Measurements from ENCODE around the gene TNNT2.

TNNT2 gene

GRCh38 chr1:201354901-201355295, 22.6 kb downstream of the TNNT2 start:
- no peak for DNase-seq

GRCh38 chr1:201354151-201354900, 23.2 kb downstream of the TNNT2 start:
- DNase-seq, result no peak

- no peak for DNase-seq
Measured at GRCh38 chr1:201353186-201353940, 24.1 kb downstream of the TNNT2 start.

DNA sequence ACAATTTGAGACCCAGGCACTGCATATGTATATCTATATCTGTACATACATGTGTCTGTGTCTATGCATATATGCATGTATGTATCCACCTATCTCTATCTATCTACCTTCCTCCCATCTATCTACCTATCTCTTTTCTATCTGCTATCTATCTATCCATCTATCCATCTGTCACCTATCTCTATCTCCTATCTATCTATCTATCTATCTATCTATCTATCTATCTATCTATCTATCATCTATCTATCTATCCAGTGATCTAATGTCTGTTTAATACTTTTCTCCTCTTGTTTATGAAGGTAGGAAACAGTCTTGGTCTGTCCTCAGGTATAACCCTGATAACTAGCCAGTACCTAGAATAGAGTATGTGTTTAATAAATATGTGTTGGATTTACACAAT, 25.9 kb downstream of the TNNT2 start:
- no peak for DNase-seq

DNA sequence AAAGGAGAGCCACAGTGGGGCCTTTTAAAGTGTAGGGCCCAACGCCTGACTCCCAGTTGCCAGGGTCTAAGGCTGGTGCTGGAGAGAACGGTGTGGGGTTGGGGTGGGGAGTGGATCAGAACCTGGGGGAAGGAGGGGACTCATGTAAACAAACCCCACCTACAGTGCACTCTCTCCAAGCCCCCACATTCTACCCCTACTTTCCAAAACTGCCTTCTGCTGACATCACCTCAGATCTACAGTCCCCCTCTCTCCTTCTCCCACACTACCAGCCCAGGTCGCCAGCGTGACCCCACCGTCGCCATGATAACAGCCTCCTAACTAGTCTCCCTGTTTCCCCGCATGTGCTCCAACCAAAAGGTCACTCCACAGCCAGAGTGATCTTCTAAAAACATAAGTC, 26.6 kb downstream of the TNNT2 start:
- DNase-seq, result no peak

DNA sequence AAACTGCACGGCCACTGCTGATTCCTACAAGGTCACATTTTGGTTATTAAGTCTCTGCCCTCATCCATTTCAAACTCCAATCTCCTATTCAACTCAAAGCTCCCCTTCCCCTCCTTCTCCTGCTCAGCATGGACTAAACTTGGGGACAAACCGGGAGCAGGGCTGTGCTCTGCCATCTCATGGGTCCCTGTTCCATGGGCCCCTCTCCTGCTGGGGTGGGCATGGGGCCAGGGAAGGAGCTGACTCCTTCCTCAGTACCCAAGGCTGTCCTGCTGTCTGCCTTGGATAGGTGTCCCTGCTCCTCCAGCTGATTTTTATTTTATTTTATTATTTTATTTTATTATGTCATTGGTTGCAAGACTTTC, 27.1 kb downstream of the TNNT2 start:
- DNase-seq, result no peak

DNA sequence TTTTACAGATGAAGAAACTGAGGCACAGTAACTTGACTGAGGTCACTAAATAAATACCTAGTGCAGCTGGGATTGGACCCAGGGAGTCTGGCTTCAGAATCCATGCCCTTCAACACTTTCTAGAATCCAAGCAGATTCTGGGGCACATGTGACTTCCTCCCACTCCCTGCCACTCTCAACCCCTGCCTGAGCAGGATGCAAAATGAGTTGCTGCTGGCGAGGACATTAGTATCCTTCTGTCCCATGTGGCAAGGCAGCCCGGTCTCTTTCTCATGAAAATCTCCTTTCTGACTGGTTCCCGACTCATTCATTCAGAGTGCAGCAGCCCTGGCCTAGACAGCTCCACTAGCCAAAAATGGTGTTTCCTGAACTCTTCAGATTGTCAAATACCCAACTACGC, 28.4 kb downstream of the TNNT2 start:
- no peak for DNase-seq

DNA sequence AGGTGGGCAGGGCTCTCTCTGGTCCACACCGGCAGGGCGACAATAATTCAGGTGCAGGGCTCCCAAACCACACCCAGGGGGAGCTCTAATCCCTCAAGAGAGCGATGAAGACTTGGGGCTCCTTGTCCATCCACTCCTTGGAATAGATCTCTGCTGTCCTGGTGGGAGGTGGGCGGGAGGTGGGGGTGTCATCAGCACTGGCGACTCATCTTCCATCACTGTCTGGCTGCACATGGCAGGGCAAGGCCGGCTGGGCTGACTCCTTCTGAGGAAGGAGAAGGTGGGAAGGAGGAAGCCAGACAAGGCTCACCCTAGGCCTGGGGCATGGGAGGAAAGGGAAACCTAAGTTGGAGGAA, 29.3 kb downstream of the TNNT2 start:
- no peak for DNase-seq

DNA sequence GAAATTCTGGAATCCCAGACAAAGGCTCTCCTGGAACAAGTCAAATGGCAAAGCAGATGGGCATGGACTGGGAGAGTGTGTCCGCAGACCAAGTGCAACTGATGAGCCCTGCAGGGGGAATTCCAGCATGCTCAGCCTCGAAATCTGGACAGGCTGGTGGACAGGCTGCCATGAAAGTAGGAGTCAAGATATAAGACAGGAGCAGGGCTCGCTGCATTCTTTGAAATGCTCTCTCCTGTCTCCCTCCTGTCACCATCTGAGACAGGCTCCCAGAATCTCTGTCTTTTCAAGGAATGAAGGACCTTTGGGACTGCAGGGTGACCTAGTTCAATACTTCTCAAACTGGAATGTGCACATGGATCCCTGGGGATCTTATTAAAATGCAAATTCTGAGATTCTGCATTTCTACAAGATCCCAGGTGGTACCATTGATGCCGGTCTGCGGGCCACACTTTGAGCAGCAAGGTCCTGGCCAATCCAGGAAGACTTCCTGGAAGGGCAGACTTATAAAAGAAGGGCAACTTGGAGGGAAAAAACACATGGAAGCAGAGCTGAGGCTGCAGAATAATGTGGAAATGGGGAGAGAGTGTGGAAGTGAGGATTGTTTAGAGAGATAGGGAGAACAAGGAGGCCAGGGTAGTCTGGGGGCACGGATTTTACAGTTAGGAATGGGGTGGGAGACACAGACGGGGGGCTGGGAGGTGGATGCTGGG, 29.8 kb downstream of the TNNT2 start:
- no peak for DNase-seq

DNA sequence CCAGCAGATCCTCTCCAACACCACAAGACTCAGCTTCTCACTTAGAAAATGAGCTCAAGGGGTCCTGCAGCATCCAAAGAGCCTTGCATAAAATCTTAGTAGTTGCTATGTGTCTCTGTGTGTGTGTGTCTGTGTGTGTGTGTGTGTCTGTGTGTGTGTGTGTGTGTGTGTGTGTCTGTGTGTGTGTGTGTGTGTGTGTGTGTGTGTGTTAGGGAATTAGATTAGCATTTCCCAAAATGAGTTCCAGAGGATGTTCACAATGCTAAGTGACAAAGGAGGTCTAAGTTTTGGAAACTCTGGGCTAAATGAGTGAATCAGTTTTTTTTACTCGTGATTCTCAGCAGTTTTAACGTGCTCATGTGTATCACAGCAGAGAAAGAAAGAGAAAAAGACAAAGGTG, 30.5 kb downstream of the TNNT2 start:
- DNase-seq, result no peak

GRCh38 chr1:201346337-201346939, 31.0 kb downstream of the TNNT2 start:
- DNase-seq, result no peak

- DNase-seq, result no peak
Measured at GRCh38 chr1:201345081-201345355, 32.5 kb downstream of the TNNT2 start.

DNA sequence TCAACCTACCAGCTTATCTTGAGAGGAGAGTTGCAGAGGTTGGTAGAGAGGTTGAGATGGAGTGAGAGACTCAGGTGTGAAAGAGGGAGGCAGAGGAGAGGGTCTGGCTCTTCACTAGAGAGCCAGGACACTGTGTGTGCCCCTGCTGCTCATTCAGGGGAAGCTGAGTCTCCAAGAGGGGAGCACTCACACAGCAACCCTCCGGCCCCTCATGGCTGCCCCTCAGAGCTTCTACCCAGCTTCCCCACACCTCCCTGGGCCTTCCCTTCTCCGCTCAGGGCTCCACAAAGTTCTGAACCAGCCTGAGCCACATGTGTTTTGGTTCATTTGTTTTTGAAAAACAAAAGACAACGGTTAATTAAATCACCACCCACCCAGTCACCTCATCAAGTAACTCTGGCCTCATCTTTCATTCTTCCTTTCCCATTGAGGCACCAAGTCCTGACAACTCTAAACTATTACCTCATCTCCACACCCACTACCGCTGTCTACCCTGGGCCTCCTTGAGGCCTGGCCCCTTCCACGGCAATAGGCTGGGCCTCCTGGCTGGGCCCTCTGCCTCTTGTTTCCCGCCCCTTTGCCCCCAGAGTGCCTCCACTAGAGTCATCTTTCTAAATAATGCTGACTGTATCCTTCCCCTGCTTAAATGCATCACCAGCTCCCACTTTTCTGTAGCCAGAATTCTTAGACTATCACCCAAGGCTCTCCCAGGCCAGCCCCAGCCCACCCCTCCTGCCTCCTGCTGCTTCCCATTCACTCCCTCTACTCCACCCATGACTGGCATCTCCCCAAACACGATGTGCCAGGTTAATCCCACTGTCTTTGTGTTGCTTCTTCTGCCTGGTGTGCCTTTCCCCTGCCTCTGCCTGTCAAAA, 33.0 kb downstream of the TNNT2 start:
- DNase-seq, result no peak

DNA sequence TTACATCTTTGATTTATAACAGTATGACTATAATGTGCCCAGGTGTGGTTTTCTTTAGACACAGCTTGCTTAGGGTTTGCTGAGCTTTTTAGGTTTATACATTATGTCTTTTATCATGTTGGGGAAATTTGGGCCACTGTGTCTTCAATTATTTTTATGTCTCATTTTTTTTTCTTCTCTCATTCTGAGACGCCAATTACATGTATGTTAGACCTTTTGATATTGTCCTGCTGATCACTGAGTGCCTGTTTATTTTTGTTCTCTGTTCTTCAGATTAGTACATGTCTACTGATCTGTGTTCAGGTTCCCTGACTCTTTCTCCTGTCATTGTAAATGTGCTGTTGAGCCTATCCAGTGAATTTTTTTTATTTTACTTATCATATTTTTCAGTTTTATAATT, 36.1 kb downstream of the TNNT2 start:
- DNase-seq, result no peak

GRCh38 chr1:201336711-201337450, 40.6 kb downstream of the TNNT2 start:
- DNase-seq, result no peak

DNA sequence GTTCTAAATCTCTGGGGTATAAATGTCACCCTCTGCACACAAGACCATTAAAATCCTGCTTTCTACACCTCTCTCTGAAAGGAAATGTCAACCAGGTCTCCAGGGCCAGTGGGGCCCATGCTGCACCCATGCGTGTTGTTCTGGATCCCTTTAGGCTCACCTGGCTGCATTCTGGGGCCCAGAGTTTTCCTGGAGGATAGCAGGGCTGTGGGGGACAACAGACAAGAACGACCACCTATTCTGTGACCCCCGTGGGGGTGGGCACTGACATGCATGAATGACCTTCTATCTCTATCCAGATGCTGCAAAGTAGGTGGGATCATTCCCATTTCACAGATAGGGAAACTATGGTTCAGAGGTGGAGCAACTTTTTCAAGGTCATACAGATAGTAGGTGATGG, 41.6 kb downstream of the TNNT2 start:
- DNase-seq, result no peak

- DNase-seq, result no peak
Measured at GRCh38 chr1:201335174-201335870, 42.2 kb downstream of the TNNT2 start.

DNA sequence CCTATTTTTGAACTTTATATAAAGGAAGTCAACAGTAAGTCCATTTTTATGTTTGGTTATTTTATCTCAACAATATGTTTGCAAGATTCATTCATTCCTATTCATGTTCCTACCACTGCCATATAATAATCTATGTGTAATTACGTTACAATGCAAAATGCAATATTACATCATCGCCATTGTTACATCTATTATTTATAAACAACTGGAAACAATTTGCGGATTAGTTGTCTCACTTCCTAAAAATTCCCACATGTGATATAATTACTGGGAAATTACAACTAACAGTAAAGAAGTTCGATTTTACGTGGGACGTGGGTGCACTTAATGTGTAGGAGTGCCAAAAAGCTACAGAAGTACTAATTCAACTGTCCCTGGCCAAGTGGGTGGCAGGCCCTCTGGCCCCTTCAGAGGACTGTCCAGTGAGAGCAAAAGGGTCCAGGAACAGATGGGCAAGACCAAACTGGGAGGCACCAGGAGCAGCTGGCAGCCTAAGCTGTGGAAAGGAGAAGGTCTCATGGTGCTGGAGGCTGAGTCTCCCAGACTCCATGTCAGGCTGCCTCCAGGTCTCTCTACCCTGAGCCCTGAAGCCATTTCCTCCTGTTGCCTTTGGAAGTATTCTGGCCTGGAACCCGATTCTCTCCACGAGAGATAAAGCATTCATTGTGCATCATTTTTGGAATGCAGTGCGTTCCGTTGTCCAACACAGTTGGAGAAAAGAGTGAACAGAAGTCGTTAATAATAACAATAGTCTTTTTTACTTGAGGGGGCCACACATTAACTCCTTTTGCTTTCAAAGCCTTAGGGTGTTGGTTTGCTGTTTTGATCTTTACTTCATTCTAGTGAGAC, 42.9 kb downstream of the TNNT2 start:
- no peak for DNase-seq

DNA sequence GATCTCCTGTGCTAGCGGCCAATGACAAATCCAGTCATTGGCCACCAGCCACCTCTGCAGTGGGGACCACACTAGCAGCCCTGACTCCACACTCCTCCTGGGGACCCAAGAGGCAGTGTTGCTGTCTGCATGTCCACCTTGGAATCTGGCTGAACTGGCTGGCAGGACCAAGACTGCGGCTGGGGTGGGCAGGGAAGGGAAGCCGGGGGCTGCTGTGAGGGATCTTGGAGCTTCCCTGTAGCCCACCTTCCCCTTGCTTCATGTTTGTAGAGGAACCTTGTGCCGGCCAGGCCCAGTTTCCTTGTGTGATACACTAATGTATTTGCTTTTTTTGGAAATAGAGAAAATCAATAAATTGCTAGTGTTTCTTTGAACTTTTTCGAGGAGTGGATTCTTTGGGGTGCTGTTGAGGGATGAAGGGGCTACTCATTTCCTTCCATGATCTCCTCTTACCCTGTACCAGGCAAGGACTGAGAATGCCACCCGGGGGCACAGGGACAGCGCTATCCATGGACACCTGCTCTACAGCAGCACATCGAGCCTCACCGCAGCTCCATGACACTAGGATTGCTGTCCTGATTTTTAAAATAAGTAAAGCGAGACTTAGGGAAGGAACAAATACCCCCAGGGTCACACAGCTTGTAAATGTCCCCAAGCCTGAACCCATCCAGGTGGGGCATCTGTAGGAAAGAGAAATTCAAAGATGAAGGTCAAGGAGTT, 44.7 kb downstream of the TNNT2 start:
- DNase-seq, result no peak

DNA sequence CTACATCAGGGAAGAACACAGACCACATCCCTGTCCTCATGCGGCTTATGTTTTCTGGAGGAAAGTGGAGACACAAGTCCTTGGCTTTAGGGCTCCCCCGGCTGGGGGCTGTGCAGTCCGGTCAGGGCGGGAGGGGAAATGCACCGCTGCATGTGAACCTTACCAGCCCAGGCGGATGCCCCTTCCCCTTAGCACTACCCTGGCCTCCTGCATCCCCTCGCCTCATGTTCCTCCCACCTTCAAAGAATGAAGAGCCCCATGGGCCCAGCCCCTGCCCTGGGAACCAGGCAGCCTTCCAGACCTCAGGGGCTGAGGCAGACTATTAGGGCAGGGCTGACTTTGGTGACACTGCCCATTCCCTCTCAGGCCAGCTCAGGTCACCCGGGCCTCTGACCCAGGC, 45.5 kb downstream of the TNNT2 start:
- DNase-seq, result no peak

Data from activated gamma-delta T cell treated with Interleukin-2 at 50 U/mL for 16 hours (primary cell).